Measurements from ENCODE around the gene GLOD5.

- no peak for TF ChIP-seq POLR2A (IDR thresholded peaks at IDR 0.05)
- TF ChIP-seq CTCF (IDR thresholded peaks at IDR 0.05 in 4 of 5, conservative IDR thresholded peaks at IDR 0.05 in 1 of 5): no peak
These were observed 45.6 kb upstream of the GLOD5 start for GRCh38 chrX:48715876-48716502.
